HG02884 (cell line): ENCODE data around the gene WDR7.

Experiments
- ATAC-seq: cut with Tn5 transposase; IDR thresholded peaks from one replicate; pipeline ENCODE4 v1.9.1; 2021; ENCODE audit warnings: mild to moderate bottlenecking, moderate library complexity; ENCODE audit not compliant: unreplicated experiment

Gene WDR7

GRCh38 chr18:56873441-56874140 lies 222.4 kb downstream of the WDR7 start:
- no peak for ATAC-seq

GRCh38 chr18:56878711-56879110 lies 227.6 kb downstream of the WDR7 start:
- no peak for ATAC-seq

GRCh38 chr18:56884511-56884910 lies 233.4 kb downstream of the WDR7 start:
- no peak for ATAC-seq

GRCh38 chr18:56888978-56889377 lies 237.8 kb downstream of the WDR7 start:
- no peak for ATAC-seq

GRCh38 chr18:56889621-56890020 lies 238.5 kb downstream of the WDR7 start:
- ATAC-seq, result no peak

- ATAC-seq, result no peak
Observed at GRCh38 chr18:56890632-56891031, 239.5 kb downstream of the WDR7 start.

GRCh38 chr18:56891116-56891515 lies 240.0 kb downstream of the WDR7 start:
- ATAC-seq, result no peak

GRCh38 chr18:56891870-56892269 lies 240.7 kb downstream of the WDR7 start:
- no peak for ATAC-seq

GRCh38 chr18:56897122-56897521 lies 246.0 kb downstream of the WDR7 start:
- no peak for ATAC-seq

- ATAC-seq, result no peak
Observed at GRCh38 chr18:56899660-56900059, 248.5 kb downstream of the WDR7 start.

- no peak for ATAC-seq
Observed at GRCh38 chr18:56900195-56901094, 249.3 kb downstream of the WDR7 start.

GRCh38 chr18:56901919-56902318 lies 250.8 kb downstream of the WDR7 start:
- no peak for ATAC-seq

- no peak for ATAC-seq
Observed at GRCh38 chr18:56902653-56903052, 251.5 kb downstream of the WDR7 start.

- ATAC-seq, result no peak
Observed at GRCh38 chr18:56903686-56904085, 252.5 kb downstream of the WDR7 start.

GRCh38 chr18:56907771-56908170 lies 256.6 kb downstream of the WDR7 start:
- ATAC-seq, result no peak

GRCh38 chr18:56910237-56910636 lies 259.1 kb downstream of the WDR7 start:
- no peak for ATAC-seq

- ATAC-seq, result no peak
Observed at GRCh38 chr18:56910967-56911366, 259.8 kb downstream of the WDR7 start.

- ATAC-seq, result no peak
Observed at GRCh38 chr18:56913941-56914340, 262.8 kb downstream of the WDR7 start.

- ATAC-seq, result no peak
Observed at GRCh38 chr18:56919190-56919589, 268.0 kb downstream of the WDR7 start.

GRCh38 chr18:56921896-56922480 lies 270.8 kb downstream of the WDR7 start:
- peak; percentile 89 for ATAC-seq

- no peak for ATAC-seq
Observed at GRCh38 chr18:56926734-56927133, 275.6 kb downstream of the WDR7 start.

- peak; percentile 76 for ATAC-seq
Observed at GRCh38 chr18:56927786-56928185, 276.6 kb downstream of the WDR7 start.
